Measurements from ENCODE around the gene AOPEP.

GRCh38 chr9:94806307-94806893 is 79.9 kb downstream of the AOPEP start:
- TF ChIP-seq CTCF (IDR thresholded peaks at IDR 0.05) (no peak), POLR2A (IDR thresholded peaks at IDR 0.05; ENCODE audit: low read depth) (no peak), EP300 (IDR thresholded peaks at IDR 0.05) (no peak)

Measured in esophagus muscularis mucosa (tissue), 4 donors.